A549 (cell line): Measurements from ENCODE around the gene VTA1. TPM values are rescaled to one million over a fixed set of nuclear protein-coding genes. Genes with fewer than 3 reads are reported as not detected.

ENCODE experiments used
- ATAC-seq, 2 experiments: fragments of 200-7000 bp in 1 of 2; fragments of >200 bp in 1 of 2; cut with Nextera tagmentation in 1 of 2; cut with Tn5 transposase in 1 of 2; 3 replicates each; pipeline versions ENCODE4 v1.8.0 to v1.9.1; 2018 to 2020; ENCODE audit warnings: mild to moderate bottlenecking in 1 of 2, moderate library complexity in 1 of 2
- CTCF ChIA-PET: fragments of 300-600 bp; sonication (Branson Sonifier 250); formaldehyde crosslinking; extraction: SDS; loops from one replicate; lab custom pipeline; 2021; ENCODE audit warnings: antibody characterized with exemption, inconsistent platforms; lab: Yijun Ruan, JAX
- POLR2A ChIA-PET: fragments of 350-600 bp; formaldehyde crosslinking; extraction: SDS; loops from one replicate; lab custom pipeline; 2021; ENCODE audit warnings: antibody characterized with exemption, inconsistent platforms; lab: Yijun Ruan, JAX
- DNase-seq, 2 experiments: peaks; one replicate each; pipeline versions ENCODE4 v3.0.0 to v3.0.0-alpha.2; 2011 to 2016; ENCODE audit warnings: low read depth in 1 of 2, low spot score in 1 of 2
- FAIRE-seq: peaks from 2 replicates; lab custom pipeline; 2011; peaks lifted over from hg19 to GRCh38; lab: Jason Lieb, UNC
- H3K27ac ChIP-seq, 2 experiments: fragments of >200 bp; sonication (Bioruptor Twin); formaldehyde crosslinking; 3 replicates each; pipeline ENCODE4 v1.5.1; 2016 to 2017
- H3K4me1 ChIP-seq: fragments of >200 bp; sonication (Bioruptor Twin); formaldehyde crosslinking; 3 replicates; pipeline ENCODE4 v1.6.1; 2016
- H3K4me2 ChIP-seq: fragments of >200 bp; sonication (Bioruptor Twin); formaldehyde crosslinking; 3 replicates; pipeline ENCODE4 v1.6.1; 2016
- H3K4me3 ChIP-seq: fragments of >200 bp; sonication (Bioruptor Twin); formaldehyde crosslinking; 3 replicates; pipeline ENCODE4 v1.5.1; 2016
- H3K9me3 ChIP-seq: fragments of >200 bp; sonication (Bioruptor Twin); formaldehyde crosslinking; 3 replicates; pipeline ENCODE4 v1.6.1; 2016
- BHLHE40 ChIP-seq: IDR thresholded peaks from 2 replicates; pipeline ENCODE4 v1.6.1; 2012; ENCODE audit warnings: low read depth, low read length, inconsistent platforms
- CTCF ChIP-seq: fragments of >200 bp; sonication (Bioruptor Twin); formaldehyde crosslinking; IDR thresholded peaks from 3 replicates; pipeline ENCODE4 v1.5.1; 2016
- E2F6 ChIP-seq: IDR thresholded peaks from 2 replicates; pipeline ENCODE4 v1.6.1; 2012; ENCODE audit warnings: low read depth, borderline replicate concordance
- EHMT2 ChIP-seq: fragments of 200-600 bp; sonication (generic); IDR thresholded peaks from 2 replicates; pipeline ENCODE4 v1.6.1; 2016; ENCODE audit warnings: antibody characterized with exemption, low read depth, mild to moderate bottlenecking, moderate library complexity
- ELK1 ChIP-seq: fragments of 150-350 bp; IDR thresholded peaks from 2 replicates; pipeline ENCODE4 v1.6.1; 2014; ENCODE audit warnings: low read depth, mild to moderate bottlenecking, low read length
- EP300 ChIP-seq, 2 experiments: fragments of >200 bp; sonication (Bioruptor Twin); formaldehyde crosslinking; IDR thresholded peaks; 2 replicates in 1 of 2; 3 replicates in 1 of 2; pipeline ENCODE4 v1.6.1; 2016 to 2017
- FOXS1 ChIP-seq: fragments of 250-450 bp; sonication (Bioruptor Pico); IDR thresholded peaks from 2 replicates; pipeline ENCODE4 v1.5.0; 2020; ENCODE audit warnings: mild to moderate bottlenecking, moderate library complexity
- HOXA7 ChIP-seq: fragments of 250-450 bp; sonication (Bioruptor Pico); IDR thresholded peaks from 2 replicates; pipeline ENCODE4 v1.5.0; 2020; ENCODE audit warnings: mild to moderate bottlenecking, moderate library complexity
- HOXB13 ChIP-seq: fragments of 250-450 bp; sonication (Bioruptor Pico); IDR thresholded peaks from 2 replicates; pipeline ENCODE4 v1.5.0; 2020; ENCODE audit warnings: low read depth, mild to moderate bottlenecking, moderate library complexity
- HOXB5 ChIP-seq: fragments of 250-450 bp; sonication (Bioruptor Pico); IDR thresholded peaks from 2 replicates; pipeline ENCODE4 v1.5.0; 2020; ENCODE audit warnings: mild to moderate bottlenecking, moderate library complexity
- JUN ChIP-seq, 2 experiments: fragments of >200 bp; sonication (Bioruptor Twin); formaldehyde crosslinking; IDR thresholded peaks; 2 replicates in 1 of 2; 3 replicates in 1 of 2; pipeline ENCODE4 v1.6.1; 2016 to 2017
- KDM5A ChIP-seq: fragments of 200-600 bp; sonication (generic); IDR thresholded peaks from 2 replicates; pipeline ENCODE4 v1.6.1; 2016; ENCODE audit warnings: antibody characterized with exemption, mild to moderate bottlenecking
- MAZ ChIP-seq: fragments of 150-350 bp; IDR thresholded peaks from 2 replicates; pipeline ENCODE4 v1.6.1; 2014; ENCODE audit warnings: antibody characterized with exemption, low read depth, low read length, borderline replicate concordance
- POLR2AphosphoS2 ChIP-seq: conservative IDR thresholded peaks from 2 replicates; pipeline ENCODE4 v1.6.1; 2012; ENCODE audit warnings: low read length, improper control_type of control experiment, inconsistent platforms
- RAD21 ChIP-seq, 2 experiments: fragments of >200 bp in 1 of 2; sonication (Bioruptor Twin) in 1 of 2; formaldehyde crosslinking in 1 of 2; IDR thresholded peaks in 1 of 2; conservative IDR thresholded peaks in 1 of 2; 2 replicates in 1 of 2; 3 replicates in 1 of 2; pipeline ENCODE4 v1.6.1; 2012 to 2018; ENCODE audit warnings: inconsistent platforms in 1 of 2
- REST ChIP-seq: fragments of 200-600 bp; sonication (generic); IDR thresholded peaks from 2 replicates; pipeline ENCODE4 v1.6.1; 2016; ENCODE audit warnings: antibody characterized with exemption, mild to moderate bottlenecking, moderate library complexity
- RNF2 ChIP-seq: fragments of 200-600 bp; sonication (generic); IDR thresholded peaks from 2 replicates; pipeline ENCODE4 v1.6.1; 2016; ENCODE audit warnings: low read depth, mild to moderate bottlenecking, antibody characterized with exemption, moderate library complexity, borderline replicate concordance
- SMC3 ChIP-seq: fragments of >200 bp; sonication (Bioruptor Twin); formaldehyde crosslinking; IDR thresholded peaks from 3 replicates; pipeline ENCODE4 v1.6.1; 2018; ENCODE audit warnings: inconsistent platforms
- ZFP36 ChIP-seq: fragments of 450-650 bp; IDR thresholded peaks from 2 replicates; pipeline ENCODE4 v1.6.1; 2014; ENCODE audit warnings: borderline replicate concordance; ENCODE audit not compliant: partially characterized antibody
- ZSCAN20 ChIP-seq: fragments of 250-450 bp; sonication (Bioruptor Pico); IDR thresholded peaks from 2 replicates; pipeline ENCODE4 v1.8.0; 2022; ENCODE audit warnings: mild to moderate bottlenecking, moderate library complexity
- WGBS: methylation state at CpG from one replicate; pipeline ENCODE4 v1.1.6; 2017; ENCODE audit errors: missing lambda C conversion rate; 5-methylcytosine and 5-hydroxymethylcytosine counted together
- polyA plus RNA-seq, 4 experiments: library from polyadenylated mRNA; depleted of rRNA in 3 of 4; stranded (reverse); fragments of >200 nt; fragmentation: RNase III in 1 of 4; extraction: RNeasy Plus Mini Kit Qiagen cat#74134 plus additional on column Dnase treatment in 1 of 4; gene quantifications; 2 replicates in 3 of 4; 3 replicates in 1 of 4; pipeline ENCODE4 v1.2.3, GENCODE V29; 2011 to 2017

VTA1 gene
- polyA plus RNA-seq, 2 of the 4 experiments (the other 2 are of a cell fraction), result 44.3 to 88.0 TPM

GRCh38 chr6:142154336-142154735, 7.3 kb downstream of the VTA1 start (continued):
- no peak for TF ChIP-seq RAD21 (conservative IDR thresholded peaks at IDR 0.05 in 1 of 2, IDR thresholded peaks at IDR 0.05 in 1 of 2)

- Histone ChIP-seq H3K4me1 (peaks cover 19% of the 10 kb centered on the region; the same call in 2 of the 3 replicates), H3K9me3 (no peaks in the 10 kb centered on the region), H3K4me2 (no peak overlapping the region), H3K4me3 (no peak overlapping the region), H3K27ac (no peak overlapping the region)
- FAIRE-seq, result no peak
- 80% methylated on average over 3 of the region's 3 CpGs for WGBS
- CTCF ChIA-PET, result interaction anchor here (1.1 to 2.2 kb wide), 5 partner anchors 8 to 317 kb away, joined by 3 to 21 read pairs (median 5); partner anchors contain the start of genes NMBR and VTA1
- TF ChIP-seq E2F6 (no peak), BHLHE40 (no peak), JUN (IDR thresholded peaks at IDR 0.05) (no peak), EHMT2 (no peak), HOXB5 (CRISPR knock-in tag) (no peak), HOXB13 (CRISPR knock-in tag) (no peak), ELK1 (no peak), REST (no peak), ZFP36 (no peak)
- no peak for DNase-seq
- no peak for ATAC-seq
- POLR2A ChIA-PET, result no interaction called here
These were observed 8.0 kb downstream of the VTA1 start for GRCh38 chr6:142155091-142155490.

- Histone ChIP-seq H3K4me1 (peaks cover 26% of the 10 kb centered on the region; the same call in 2 of the 3 replicates), H3K4me2 (peak overlapping the region; percentile 63), H3K27ac (peak overlapping the region; percentile 16 to 68; a peak in 4 of 6 replicates), H3K9me3 (no peaks in the 10 kb centered on the region), H3K4me3 (no peak overlapping the region)
- CTCF ChIA-PET, result interaction anchor here (0.6 to 2.2 kb wide), 25 partner anchors 9 to 1161 kb away, joined by 3 to 22 read pairs (median 4); partner anchors contain the start of genes ADGRG6, NMBR and VTA1
- WGBS, result 36% methylated on average over 5 of the region's 5 CpGs
- no peak for FAIRE-seq
- POLR2A ChIA-PET, result no interaction called here
- peak; percentile 70 to 83; a peak in 5 of 6 replicates for ATAC-seq
- DNase-seq, result peak; percentile 21 to 26
- no peak for TF ChIP-seq POLR2AphosphoS2
- TF ChIP-seq CTCF, result peak; percentile 47; the same call in 2 of the 3 replicates
- no peak for TF ChIP-seq RNF2
- peak; percentile 63 for TF ChIP-seq RAD21 (conservative IDR thresholded peaks at IDR 0.05 in 1 of 2, IDR thresholded peaks at IDR 0.05 in 1 of 2)
- TF ChIP-seq ZSCAN20 (CRISPR knock-in tag), result no peak
- peak; percentile 38; the same call in 1 of the 3 replicates for TF ChIP-seq SMC3
- no peak for TF ChIP-seq HOXA7
- no peak for TF ChIP-seq MAZ
- no peak for TF ChIP-seq JUN (IDR thresholded peaks at IDR 0.05)
- TF ChIP-seq KDM5A, result peak; percentile 39; the same call in 1 of the 2 replicates
- no peak for TF ChIP-seq EP300 (IDR thresholded peaks at IDR 0.05)
- TF ChIP-seq REST, result no peak
- TF ChIP-seq EHMT2, result no peak
- TF ChIP-seq FOXS1, result no peak
These were observed 9.1 kb downstream of the VTA1 start for GRCh38 chr6:142155895-142156757.
